Endometrium (tissue), 2 donors: ENCODE data around the gene SSR3.
A peak's percentile ranks its signal among the peaks of the same experiment; 100 is the strongest.

Experiments used
- FAIRE-seq: peaks from 2 replicates; lab custom pipeline; 2012; peaks lifted over from hg19 to GRCh38; lab: Jason Lieb, UNC
- donor health status: control.
- donor health status: control.

Gene SSR3

DNA sequence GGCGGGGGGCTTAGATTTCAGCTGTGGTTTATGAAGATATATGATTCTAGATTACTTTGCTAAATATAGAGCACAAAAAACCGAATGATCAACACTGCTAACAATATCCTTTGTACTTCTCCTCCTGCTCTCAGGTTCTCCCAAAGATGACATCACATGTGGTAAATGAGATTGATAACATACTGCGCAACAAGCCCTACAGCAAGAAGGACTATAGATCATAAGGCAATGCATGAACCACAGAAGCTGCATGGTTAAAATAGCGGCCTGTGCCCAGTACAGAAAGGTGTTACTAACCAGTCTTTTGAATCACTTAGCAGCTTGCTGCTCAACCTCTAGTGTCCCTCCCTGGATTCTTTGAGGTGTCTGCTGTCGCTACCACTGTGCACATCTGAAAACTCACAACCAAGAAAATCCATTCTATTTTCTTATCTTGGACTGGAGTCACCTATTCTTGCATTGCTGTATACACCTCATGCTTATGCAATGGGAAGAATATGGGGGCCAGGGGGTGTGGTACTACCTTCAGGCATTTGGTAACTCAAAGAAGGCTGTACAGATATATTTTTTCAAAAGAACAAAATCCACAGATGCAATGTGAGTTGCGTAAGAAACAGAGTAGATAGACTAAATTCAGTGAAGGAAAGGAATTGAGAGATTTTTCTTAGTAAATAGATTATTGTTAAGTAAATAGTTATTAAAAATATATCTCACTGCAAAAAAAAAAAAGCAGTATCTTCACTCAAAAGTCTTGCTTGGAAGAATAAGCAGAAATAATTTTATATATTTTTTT, 18.2 kb downstream of the SSR3 start:
- FAIRE-seq, result no peak

DNA sequence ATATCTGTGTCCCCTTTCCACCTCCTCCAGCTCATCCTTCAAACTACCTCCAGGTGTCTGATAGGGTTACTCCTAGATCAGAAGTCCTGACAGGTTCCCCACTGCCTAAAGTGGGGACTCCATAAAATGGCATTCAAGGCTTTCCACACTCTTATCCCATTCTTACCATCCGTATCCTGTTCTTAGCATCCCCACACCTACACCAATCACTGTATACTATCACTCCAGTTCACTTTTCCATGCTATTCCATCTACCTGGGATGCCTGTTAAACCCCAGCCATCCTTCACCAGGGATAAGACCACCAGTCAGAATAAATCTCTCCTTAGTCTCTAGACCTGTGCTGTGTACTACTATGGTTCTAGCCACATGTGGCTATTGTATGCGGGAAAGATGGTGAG, 19.1 kb downstream of the SSR3 start:
- FAIRE-seq, result no peak

DNA sequence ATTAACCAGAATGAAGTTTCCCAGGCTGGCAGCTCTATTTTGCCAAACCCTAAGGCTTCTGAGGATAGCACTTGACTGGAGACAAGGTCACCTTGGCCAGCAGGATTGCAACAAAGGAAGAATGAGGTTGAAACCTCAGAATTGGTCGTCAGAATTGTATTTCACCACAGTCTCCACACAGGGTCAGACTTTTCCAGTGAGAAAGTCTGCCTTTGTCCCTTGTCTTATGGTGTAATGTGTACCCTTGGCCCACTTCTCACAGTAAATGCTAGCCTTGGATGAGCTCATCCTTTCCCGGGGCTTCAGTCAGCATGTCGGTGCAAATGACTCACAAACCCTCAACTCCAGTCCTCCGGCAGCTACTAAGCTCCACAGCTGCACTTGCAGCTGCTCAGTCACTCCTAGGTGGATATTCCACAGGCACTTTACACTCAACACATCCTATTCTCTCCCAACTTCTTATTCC, 19.7 kb downstream of the SSR3 start:
- FAIRE-seq, result no peak

DNA sequence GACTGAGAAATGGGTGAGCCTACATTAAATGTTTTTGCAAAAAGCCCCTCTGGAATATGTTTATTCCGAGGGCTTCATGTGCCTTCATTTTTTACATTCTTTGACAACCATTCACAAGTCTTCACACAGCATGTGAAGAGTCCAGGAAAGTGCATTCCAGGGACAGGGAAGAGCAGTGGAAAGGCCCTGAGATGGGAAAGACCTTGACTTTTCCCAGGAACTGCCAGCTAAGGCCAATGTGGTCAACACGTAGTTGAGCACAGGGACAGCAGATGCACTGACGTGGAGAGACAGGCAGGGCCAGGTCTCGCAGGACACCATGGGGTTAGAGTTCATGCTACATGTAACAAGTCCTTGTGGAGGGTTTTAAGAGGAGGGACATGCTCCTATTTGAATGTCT, 21.7 kb downstream of the SSR3 start:
- FAIRE-seq, result no peak

DNA sequence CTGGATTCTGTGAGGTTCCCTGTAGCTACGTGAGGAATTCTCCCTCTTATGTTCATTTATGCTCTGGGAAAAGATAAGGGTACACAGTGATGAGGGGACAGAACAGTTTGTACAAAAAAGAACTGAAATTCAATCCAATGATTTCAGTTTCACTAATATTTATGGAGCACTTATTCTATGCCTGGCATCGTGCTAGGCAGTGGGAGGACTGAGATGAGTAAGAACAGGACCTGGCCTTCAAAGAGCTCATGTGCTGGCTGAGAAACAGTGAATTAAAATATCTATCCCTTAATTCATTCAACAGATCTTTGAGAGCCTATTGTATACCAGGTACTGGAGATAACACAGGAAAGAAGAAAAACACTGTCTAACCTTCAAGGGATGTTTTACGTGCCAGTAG, 22.2 kb downstream of the SSR3 start:
- no peak for FAIRE-seq

DNA sequence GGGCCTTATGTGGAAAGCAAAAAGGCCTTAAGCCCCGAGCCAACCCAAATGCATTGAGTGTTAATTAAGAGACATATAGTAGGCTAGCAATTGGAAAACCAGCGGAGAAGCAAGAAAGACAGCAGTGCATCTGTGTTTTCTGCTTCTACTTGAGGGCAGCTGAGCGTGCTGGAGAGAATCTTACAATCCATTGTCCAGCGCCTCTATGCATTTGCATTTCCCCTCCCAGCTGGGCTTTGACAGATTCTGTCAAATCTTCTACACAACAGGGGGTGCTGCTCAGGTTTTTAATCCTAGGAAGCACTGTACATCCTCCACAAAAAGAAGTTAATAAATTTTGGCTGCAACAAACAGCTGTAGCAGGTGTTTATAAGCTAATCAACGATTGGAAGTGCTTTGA, 23.9 kb downstream of the SSR3 start:
- no peak for FAIRE-seq

DNA sequence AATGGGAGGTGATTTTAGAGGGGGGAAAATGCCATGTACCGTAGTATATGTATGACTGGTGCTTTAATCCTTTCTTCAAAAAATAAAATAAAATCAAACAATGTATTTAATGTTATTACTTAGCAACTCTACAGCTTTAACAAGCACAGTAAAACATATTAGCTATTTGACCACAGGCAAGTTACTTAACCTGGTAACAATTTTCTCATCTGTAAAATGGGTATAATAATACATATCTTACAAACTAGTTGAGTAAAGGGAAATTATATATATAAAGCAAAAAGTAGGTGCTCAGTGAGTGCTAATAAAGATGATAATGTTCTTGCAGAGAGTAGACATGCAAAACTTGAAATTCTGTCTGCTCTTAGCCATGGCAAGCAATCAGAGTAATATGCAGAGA, 27.9 kb downstream of the SSR3 start:
- no peak for FAIRE-seq

DNA sequence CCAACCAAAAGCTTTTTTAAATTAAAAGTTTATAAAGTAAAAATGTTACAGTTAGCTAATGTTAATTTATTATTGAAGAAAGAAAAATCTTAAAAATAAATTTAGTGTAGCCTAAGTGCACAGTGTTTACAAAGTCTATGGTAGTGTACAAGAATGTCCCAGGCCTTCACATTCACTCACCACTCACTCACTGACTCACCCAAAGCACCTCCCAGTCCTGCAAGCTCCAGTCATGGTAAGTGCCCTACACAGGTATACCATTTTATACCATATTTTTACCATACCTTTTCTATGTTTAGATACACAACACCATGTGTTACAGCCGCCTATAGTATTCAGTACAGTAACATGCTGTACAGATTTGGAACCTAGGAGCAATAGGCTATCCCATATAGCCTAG, 29.1 kb downstream of the SSR3 start:
- no peak for FAIRE-seq

DNA sequence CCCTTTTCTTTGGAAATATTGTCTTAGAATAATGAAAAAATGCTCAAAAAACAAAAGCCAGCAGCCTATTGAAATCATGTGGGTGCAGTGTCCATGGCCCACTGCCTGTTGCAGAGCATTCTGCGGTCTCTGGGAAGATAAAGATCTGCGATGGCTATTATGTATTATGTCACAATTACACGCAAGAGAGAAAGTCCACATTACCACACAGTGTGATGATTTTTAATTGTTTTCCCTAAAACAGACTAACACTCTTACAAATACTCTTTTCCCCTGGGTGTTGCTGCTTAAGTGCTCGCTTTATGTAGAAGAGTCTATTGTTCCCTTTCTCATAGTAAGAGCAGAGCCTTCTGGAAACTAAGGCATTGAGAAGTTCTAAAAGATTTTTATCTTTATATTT, 32.2 kb downstream of the SSR3 start:
- peak; percentile 37 for FAIRE-seq

DNA sequence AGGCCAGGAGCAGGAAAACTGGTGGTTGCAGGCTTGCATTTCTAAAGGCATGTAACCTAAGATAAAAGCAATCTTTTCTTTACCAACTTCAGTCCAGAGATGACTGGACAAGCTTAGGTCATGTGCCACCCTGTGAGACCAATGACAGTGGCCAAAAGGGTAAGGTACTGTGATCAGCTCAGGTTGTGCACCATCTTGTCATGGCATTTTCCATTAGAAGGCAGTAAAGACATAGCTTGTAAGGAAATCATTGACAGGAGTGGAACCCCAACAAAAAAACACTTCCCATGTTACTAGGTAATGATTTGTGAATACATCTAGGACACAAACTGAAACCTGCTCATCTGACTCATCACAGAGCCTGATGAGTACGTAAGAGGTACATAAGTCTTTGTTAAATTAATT, 35.2 kb downstream of the SSR3 start:
- FAIRE-seq, result no peak

DNA sequence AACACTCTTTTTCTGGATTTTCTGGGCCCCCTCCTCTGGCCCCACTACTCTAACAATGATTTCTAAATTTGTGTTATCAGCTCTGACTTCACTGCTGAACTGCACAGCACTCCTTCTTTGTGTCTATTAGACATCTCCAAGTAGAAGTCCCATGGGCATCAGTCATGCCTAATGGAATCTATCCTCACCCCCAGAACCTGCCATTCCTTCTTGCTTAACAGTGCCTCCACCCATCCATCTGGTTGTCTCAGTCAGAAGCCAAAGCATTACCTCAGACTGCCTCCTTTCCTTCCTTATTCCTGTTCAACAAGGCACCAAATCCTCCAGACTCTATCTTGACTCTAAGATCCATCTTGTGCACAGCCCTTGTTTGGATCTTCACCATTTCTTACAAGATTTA, 36.2 kb downstream of the SSR3 start:
- FAIRE-seq, result no peak

DNA sequence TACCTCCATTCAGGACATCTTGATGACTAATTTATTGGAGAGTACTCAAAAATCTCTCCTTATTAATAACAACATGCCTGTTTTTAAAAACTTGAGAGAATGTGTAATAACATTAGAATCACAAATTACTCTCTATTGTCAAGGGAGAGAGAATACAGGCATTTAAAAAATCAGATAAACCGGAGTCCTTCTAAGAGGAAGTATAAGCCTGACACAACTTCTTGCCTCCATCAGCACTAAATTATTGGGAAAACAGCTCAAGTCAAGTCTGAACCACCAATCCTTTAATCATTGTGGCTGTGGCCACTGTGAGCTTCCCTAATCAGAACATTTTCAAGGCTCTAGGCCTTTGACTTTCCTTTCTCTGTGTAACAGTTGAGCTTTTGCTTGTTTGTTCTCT, 38.0 kb downstream of the SSR3 start:
- FAIRE-seq, result no peak

DNA sequence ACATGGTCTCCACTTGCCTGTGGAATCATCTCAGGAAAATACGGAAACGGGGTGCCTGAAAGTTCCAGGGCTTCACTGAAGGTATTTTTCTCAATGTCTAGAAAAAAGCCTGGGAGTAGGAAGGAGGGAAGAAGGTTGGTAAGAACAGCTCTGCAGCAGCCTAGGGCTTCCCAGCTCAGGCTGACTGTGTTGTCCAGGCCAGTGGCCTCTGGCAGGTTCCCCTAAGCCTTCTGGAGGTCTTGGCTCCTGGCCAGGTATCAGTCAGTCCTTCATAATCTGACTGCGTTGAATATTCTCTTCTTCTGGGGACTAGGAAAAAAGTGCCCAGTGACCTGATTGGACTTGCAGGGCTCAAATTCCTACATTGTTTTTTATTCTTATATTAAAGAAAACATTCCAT, 38.6 kb downstream of the SSR3 start:
- no peak for FAIRE-seq

DNA sequence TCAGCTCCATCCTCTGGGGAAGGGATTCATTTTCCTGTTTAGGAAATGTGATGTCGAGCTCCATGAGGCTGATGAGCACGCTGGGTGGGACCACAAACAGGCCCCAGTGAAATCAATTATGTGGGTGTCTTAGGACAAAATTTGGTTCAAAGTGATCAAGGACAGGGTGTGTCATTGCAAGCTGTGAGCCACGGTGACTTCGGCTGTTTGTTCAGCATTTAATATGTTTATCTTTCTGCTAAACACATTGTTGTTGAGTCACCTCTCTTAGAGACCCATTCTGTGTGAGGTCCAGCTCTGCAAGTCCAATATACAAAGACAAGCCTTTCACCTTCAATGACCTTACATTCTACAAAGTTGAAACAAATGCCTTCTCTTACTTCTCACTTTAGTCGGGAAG, 41.3 kb downstream of the SSR3 start:
- no peak for FAIRE-seq

DNA sequence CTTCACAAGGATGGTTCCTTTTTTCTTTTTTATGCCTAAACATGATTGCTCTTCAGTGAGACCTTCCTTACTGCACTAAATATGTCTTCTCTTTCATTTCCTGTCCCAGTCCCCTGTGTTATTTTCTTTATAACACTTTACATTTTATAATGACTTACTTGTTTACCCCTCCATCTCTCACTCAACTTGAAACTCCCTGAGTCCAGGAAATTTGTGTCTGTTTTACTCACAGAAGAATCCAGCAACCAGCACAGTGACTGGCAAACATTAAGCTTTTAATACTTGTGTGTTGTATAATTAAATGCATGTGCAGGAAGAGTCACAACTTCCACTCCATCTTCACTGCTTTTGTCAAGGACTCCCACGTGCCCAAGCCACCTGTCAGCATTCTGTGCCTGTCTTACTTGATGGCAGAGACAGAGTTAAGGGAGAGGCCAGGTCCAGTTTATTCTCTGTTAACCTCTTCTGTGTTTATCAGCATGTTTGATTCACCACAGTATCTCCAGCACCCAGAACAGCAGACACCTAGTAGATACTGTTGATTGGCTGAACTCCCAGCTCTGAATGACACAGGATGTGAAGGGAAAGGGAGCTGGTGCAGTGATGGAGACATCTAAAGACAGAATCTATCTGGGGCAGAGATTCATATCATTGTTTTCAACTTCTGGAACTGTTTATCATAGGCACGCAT, 42.8 kb downstream of the SSR3 start:
- no peak for FAIRE-seq

DNA sequence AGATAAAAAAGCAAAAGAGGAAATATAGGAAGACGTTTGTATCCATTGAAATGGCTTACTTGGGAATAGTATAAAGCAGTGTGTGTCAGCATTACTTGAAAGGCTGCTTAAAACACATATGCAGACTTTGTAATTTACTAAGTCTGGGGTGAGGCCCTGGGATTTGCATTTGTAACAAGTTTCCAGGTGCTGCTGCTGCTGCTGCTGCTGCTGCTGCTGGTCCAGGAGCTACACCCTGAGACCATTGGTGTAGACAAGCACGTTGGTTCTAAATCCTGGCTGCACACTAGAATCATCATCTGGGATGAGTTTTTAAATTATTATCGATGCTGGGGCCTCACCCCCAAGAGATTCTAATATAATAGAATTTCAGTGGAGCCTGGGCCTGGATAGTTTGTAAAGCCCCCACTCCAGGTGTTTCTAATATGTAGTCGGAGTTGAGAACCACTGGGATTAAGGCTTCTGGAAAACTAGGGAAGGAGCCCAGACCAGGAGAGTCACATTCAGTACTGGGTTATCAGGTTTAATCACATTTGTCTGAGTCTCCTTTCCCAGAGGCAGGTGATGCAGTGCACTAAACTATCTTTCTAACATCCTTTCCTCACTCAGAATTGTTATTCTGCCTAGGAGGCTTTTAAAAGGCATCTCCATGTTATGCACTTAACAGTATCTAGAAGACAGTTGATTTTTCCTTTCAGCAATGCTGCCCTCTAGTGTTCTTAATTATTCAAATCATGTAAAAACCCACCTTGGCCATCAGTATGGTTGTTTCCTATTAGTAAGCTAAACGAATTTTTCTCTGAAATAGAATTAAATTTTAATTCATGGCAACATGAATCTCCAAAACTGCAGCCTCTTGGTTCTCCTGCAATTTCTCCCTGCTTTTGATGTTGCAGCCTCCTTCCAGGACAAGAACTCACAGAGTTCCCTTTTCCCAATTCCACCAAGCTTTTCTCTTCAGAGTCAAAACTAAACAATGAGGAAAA, 45.4 kb downstream of the SSR3 start:
- FAIRE-seq, result peak; percentile 90

DNA sequence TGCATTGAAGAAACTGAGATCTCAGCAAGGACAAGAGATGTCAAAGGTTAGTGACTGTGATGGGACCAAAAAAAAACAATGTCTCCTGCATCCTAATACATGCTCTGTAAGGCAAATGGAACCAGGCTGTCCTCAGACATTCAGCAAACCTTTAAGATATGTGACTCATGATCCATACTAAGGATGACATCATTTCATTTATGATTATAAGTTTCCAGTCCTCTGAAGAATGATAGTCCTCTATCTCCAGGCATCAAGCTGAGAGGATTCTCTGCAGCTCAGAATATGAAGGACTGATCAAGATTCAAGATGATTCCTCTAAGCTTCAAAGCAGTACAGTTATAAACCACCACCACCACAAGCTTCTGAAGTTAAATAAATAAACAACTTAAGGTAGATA, 47.6 kb downstream of the SSR3 start:
- FAIRE-seq, result no peak

DNA sequence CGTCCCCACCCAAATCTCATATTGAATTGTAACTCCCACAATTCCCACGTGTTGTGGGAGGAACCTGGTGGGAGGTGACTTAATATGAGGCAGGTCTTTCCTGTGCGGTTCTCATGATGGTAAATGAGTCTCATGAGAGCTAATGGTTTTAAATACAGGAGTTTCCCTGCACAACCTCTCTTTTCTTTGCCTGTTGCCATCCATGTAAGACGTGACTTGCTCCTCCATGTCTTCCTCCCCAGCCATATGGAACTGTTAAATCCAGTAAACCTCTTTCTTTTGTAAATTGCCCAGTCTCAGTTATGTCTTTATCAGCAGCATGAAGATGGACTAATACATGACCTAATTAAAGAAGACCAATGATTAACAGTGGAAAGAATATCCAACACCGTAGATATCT, 56.6 kb downstream of the SSR3 start:
- FAIRE-seq, result no peak

DNA sequence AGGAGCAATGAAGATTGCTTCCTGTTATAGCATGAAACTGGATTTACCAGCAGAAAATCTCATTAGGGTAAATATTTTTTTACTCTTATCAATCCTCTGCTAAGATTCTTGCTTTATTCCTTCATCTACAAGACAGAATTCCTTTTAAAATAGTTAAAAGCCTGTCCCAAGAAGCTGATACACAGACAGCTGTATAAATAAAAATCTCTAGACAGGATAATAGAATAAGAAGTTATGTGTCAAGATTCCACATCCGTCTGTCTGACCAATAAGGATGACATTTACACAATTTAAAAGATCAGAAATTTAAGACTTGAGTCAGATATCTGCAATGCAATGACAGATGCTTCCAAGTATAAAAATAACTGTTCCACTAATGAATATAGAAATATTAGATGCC, 57.6 kb downstream of the SSR3 start:
- no peak for FAIRE-seq

DNA sequence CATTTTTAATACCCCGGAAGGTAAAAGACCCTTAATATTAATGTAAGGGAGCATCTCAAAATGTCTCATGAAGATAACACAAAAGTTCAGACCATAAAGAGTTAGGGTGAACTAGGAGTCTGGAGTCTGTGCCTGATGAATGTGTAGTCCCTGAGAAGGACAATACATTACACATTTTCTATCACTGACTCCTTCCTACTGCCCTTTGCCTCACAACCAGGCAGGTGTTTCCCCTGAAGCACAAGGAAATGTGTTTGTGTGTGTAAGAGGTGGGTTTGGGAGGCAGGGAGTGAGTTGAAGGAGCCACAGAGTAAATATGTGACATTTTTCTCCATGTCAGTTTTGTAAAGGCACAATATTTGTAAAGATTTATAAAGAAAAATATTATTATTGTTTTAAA, 59.1 kb downstream of the SSR3 start:
- FAIRE-seq, result no peak

DNA sequence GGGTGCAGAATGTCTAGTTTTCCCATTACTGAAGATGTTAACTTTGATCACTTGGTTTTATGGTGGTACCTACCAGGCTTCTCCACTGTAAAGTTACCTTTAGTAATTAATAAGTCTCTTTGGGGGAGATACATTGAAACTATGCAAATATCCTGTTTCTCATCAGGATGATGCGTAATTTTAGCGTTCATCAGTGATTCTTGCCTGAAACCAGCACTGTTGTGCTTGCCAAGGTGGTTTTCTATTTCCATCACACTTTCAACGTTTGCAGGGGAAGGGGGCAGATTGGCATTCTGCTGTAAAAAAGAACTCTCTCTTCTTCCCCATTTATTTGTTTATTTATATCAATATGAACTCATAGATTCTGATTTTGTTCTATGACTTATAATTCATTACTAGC, 61.0 kb downstream of the SSR3 start:
- no peak for FAIRE-seq

DNA sequence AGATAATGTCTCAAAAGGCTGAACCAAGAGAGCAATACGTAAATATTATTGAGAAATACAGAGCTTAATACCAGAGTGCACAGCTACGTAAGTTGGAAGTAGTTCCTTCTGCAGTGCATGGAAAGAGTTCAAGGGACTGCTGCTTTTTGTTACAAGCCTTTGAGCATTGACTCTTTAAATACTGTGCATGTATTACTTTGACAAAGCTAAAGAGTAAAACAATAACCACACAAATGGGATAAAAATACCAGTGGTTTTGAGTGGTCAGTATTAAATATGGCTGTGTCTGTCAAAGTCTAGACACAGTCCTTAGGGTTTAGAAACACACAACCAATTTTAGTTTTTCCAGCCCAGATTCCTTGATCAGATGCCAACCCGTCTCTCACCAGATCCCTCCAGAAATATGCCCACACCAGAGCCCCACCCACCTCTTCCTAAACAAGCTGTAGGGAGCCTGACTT, 62.1 kb downstream of the SSR3 start:
- FAIRE-seq, result no peak

DNA sequence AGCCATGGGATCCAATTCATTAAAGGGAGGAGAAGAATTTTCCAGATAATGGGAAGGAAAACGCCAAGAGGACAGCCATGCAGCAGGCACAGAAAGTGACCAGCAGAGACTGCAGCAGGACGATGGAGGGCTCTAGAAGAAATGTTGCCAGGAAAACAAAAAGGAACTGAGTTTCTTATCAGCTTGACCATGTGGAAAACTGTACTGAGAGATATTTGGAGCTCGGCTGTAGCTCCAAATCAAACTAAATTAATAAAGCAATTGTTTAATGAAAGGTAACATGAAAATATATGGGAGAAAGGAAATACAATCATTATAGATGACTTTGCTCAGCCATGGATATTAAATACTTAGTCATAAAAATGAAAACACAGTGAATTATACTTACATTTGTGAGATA, 63.7 kb downstream of the SSR3 start:
- FAIRE-seq, result no peak
